CD4-positive, alpha-beta T cell treated with Interleukin-17A for 1 hour (primary cell): ENCODE results near the gene COL1A1.

Experiments
- DNase-seq: peaks from one replicate; pipeline ENCODE4 v3.0.0-alpha.2; 2020

COL1A1 gene

GRCh38 chr17:50185631-50186471 lies 15.6 kb downstream of the COL1A1 start:
- DNase-seq = no peak

DNA sequence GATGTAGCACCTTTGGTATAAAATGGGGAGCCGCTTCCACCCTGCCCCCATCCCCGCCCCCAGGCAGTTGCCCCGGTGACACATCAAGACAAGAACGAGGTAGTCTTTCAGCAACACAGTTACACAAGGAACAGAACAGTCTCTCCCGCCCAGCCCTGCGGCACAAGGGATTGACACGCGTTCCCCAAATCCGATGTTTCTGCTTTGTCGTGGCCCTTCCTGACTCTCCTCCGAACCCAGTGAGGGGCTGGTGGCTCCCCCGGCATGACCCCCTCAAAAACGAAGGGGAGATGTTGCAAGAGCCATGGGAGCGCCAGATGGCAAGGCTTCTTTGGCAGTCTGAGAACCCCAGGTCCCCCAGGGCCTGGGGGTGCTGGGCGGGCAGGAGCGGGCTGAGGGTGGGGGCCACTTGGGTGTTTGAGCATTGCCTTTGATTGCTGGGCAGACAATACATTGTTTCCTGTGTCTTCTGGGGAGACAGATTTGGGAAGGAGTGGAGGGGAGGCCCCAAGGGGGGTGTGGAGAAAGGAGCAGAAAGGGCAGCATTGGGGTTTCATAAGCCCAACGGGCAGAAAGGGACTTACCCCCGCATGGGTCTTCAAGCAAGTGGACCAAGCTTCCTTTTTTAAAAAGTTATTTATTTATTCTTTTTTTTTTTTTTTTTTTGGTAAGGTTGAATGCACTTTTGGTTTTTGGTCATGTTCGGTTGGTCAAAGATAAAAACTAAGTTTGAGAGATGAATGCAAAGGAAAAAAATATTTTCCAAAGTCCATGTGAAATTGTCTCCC lies 16.6 kb downstream of the COL1A1 start:
- DNase-seq = no peak

DNA sequence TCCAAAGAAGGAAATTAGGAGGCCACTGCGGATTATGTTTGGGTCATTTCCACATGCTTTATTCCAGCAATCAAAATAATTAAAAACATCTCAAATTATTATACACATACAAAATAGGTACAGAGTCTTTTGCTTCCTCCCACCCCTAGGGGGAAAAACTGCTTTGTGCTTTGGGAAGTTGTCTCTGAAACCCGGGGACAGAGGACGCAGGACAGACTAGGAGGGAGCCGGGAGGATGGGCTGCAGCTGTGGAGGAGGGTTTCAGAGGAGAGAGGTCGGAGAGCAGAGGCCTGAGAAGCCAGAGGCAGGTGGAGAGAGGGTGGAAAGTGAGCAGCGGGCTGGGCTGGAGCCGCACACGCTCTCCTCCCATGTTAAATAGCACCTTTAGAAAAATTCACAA lies 17.4 kb downstream of the COL1A1 start:
- no peak for DNase-seq

DNA sequence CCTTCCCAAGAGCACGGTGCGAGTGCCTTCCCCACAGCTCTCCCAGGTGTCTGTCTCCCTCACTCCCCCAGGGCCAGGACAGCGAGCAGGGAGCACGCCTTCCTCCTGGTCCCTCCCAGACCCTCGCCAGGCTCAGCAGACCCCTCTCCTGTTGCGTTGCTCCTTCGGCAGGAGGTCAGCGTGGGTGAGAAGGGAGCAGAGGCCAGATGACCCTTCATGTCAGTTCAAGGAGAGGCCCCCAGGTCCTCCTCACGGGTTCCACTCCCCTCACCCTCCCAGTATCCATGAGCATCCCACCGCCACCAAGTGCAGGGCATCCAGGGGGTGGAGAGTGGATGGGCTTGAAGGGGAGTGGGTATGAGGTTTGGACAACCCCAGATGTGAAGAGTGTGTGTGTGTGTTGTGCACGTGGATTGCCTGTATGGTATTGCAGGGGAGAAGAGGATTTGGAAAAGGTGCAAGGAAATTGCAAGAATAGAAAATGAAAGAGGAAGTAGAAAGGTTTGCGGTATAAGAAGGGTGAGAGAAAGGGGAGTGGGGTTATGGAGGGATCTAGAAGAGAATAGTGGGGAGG lies 17.9 kb downstream of the COL1A1 start:
- DNase-seq = no peak

DNA sequence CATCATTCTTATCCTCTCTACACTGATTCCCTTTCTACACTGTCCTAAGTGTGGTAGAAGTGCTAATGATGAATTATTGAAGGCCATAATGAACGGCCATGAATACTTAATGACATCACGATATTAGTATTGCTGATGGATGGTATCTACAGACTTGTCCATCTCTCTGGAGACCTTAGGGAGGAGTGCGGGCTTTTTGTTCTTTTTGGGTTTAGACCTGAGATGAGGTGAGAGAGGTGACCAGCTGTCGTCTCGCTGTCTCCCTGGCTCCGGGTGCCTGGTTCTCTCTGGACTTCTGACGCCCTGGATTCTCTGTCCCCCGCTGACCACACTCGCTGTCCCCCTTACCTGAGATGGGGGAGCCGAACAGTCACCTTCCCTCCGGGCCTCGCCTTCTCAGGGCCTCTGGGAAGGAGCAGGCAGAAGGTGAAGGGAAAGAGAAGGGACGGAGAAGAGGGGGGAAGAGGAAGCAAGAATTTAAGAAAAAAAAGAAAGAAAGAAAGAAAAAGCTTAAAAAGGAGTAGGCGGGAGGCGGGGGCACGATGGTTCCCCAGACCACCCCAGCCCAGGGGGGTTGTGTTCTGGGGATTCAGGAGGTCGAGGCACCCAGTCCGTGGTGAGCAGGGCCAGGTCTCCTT lies 18.5 kb downstream of the COL1A1 start:
- DNase-seq = no peak

GRCh38 chr17:50181591-50182560 lies 19.6 kb downstream of the COL1A1 start:
- no peak for DNase-seq

DNA sequence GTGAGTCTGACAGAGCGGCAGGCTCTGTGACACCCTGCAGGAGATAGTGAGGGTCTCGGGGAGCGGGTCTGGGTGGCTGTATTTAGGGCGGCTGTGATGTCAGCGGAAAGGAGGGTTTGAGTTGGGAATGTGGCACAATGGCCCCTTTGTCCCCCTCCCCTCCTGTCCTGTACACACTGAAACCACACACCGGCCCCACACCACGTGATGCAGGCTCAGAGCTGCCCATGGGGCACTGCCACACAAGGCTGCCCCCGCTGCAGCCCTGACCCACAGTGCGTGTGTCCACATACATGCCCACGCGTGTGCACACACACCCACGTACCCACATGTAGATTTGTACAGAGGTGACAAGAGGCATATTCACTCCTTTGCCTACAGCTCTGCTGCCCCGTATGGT lies 20.3 kb downstream of the COL1A1 start:
- DNase-seq = no peak

DNA sequence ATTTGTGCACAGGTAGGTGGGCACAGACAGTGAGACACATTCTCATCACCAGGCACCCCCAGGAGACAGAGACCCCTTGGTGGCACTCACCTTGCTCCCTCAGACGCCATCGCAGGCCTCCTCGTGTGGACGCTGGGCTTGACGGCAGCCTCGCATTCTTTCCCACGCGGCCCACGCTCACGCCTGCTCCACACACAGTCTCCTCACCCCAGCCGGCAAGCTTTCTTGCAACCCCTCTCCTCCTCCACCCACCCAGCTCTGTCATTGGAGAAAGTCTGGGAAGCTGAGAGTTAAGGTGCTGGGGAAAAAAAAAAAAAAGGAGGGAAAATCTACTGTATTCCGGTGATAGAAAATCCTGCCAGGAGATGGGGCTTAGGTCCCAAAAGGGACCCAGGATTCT lies 20.8 kb downstream of the COL1A1 start:
- no peak for DNase-seq

- no peak for DNase-seq
These were observed 21.3 kb downstream of the COL1A1 start for GRCh38 chr17:50180111-50180510.

GRCh38 chr17:50177983-50178834 lies 23.2 kb downstream of the COL1A1 start:
- DNase-seq = peak; percentile 62

GRCh38 chr17:50177476-50177875 lies 24.0 kb downstream of the COL1A1 start:
- no peak for DNase-seq

- no peak for DNase-seq
These were observed 24.7 kb downstream of the COL1A1 start for GRCh38 chr17:50176559-50177357.

GRCh38 chr17:50175035-50175807 lies 26.2 kb downstream of the COL1A1 start:
- no peak for DNase-seq

DNA sequence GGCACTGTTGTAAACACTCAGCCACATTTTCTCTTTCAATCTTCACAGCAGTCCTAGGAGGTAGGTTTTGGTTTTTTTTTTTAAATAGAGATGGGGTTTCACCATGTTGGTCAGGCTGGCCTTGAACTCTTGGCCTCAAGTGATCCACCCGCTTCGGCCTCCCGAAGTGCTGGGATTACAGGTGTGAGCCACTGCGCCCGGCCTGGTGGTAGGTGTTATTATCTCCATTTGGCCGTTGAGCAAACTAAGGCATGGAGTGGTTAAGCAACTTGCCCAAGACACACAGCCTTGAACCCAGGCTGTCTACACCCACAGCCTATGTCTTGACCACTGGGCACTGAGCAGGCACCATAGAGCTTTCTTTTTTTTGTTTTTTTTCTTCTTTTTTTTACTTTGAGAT lies 27.0 kb downstream of the COL1A1 start:
- DNase-seq = no peak

- DNase-seq = no peak
These were observed 28.0 kb downstream of the COL1A1 start for GRCh38 chr17:50173335-50173941.

DNA sequence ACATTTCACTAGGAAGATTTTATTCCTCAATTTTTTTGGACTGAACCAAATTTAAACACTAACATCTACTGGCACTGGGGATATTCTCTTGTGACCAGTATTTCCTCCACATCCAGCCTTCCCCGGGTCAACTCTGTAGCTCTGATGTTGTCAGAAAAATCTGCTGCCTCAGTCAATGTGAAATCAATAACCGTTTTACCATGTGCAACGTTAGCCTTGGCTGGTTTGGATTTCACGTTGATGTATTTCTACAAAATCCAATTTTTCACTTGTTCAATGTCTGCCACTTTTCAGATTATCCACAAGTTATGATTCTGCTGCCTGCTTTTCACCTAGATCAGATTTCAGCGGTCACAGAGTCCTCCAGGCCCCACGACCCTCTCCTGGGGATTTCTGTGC lies 28.5 kb downstream of the COL1A1 start:
- DNase-seq = no peak

- no peak for DNase-seq
These were observed 29.3 kb downstream of the COL1A1 start for GRCh38 chr17:50172130-50172529.

GRCh38 chr17:50171371-50172071 lies 29.9 kb downstream of the COL1A1 start:
- DNase-seq = no peak
